ENCODE results near the gene C9orf85.
"Not testable (repeated sequence)": the region's sequence is repeated elsewhere in the genome, so short reads cannot be mapped to it uniquely, and the experiment has no call there.

The C9orf85 gene

DNA sequence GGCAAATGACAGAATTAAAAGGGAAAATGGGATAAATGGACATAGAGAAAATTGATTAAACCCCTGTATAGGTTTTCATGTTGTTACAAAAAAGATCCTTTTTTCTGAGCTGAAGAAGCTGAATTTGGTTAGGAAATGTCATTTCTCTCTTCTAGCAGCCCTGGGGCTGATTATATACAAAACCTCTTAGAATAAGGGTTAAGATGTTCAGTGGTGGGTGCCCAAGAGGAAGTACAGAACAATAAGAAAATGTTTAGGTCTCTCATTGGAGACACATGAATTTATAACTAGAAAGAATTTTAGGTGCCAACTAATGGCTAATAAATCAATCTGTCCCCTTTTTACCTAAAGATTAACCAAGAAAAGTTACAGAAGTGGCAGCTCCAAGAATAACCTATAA, 14.7 kb upstream of the C9orf85 start:
- no peaks in the 10 kb centered on the region for H3K9me3 ChIP-seq (ENCODE audit: insufficient read depth, low read length)
- no peak overlapping the region for H3K9ac ChIP-seq (ENCODE audit: low read length)
- 0 out of 2 replicates have a peak, but pooled peaks cover 4% of the 10 kb centered on the region for H3F3A ChIP-seq (ENCODE audit: insufficient read depth)
- H4K20me1 ChIP-seq (ENCODE audit: low read depth, low read length), result no peaks in the 10 kb centered on the region
- no peak overlapping the region for H3K4me3 ChIP-seq (ENCODE audit: insufficient read depth, low read length, poor library complexity, severe bottlenecking)
- peak overlapping the region; percentile 56 for H3K4me2 ChIP-seq (ENCODE audit: low read depth, low read length, poor library complexity, severe bottlenecking)
- no peaks in the 10 kb centered on the region for H3K9me2 ChIP-seq (replicated peaks; ENCODE audit: insufficient read depth, low read length)
- H3K27me3 ChIP-seq (ENCODE audit: low read length), result no peaks in the 10 kb centered on the region
- no peaks in the 10 kb centered on the region for H3K36me3 ChIP-seq (ENCODE audit: low read length)
- H3K27ac ChIP-seq (ENCODE audit: low read depth, low read length), result peak overlapping the region; percentile 31; the same call in 1 of the 2 replicates
- no peak overlapping the region for H2AFZ ChIP-seq (ENCODE audit: low read depth, low read length, severe bottlenecking)
- TF ChIP-seq EZH2phosphoT487 (conservative IDR thresholded peaks at IDR 0.05; ENCODE audit: low read length) (no peak), CTCF (IDR thresholded peaks at IDR 0.05; ENCODE audit: insufficient read depth, low read length, poor library complexity, severe bottlenecking) (no peak)
- H3K79me2 ChIP-seq (ENCODE audit: insufficient read depth, low read length), result peaks cover 68% of the 10 kb centered on the region

GRCh38 chr9:71897577-71897976, 13.9 kb upstream of the C9orf85 start:
- H3K4me2 ChIP-seq (ENCODE audit: low read depth, low read length, poor library complexity, severe bottlenecking), result peak overlapping the region; percentile 56
- no peaks in the 10 kb centered on the region for H3K36me3 ChIP-seq (ENCODE audit: low read length)
- no peaks in the 10 kb centered on the region for H3K9me2 ChIP-seq (replicated peaks; ENCODE audit: insufficient read depth, low read length)
- peaks cover 69% of the 10 kb centered on the region for H3K79me2 ChIP-seq (ENCODE audit: insufficient read depth, low read length)
- H3F3A ChIP-seq (ENCODE audit: insufficient read depth), result 0 out of 2 replicates have a peak, but pooled peaks cover 8% of the 10 kb centered on the region
- H4K20me1 ChIP-seq (ENCODE audit: low read depth, low read length), result no peaks in the 10 kb centered on the region
- H3K9ac ChIP-seq (ENCODE audit: low read length), result no peak overlapping the region
- no peak overlapping the region for H2AFZ ChIP-seq (ENCODE audit: low read depth, low read length, severe bottlenecking)
- peak overlapping the region; percentile 71 for H3K27ac ChIP-seq (ENCODE audit: low read depth, low read length)
- no peak overlapping the region for H3K4me3 ChIP-seq (ENCODE audit: insufficient read depth, low read length, poor library complexity, severe bottlenecking)
- H3K27me3 ChIP-seq (ENCODE audit: low read length), result no peaks in the 10 kb centered on the region
- no peak for TF ChIP-seq CTCF (IDR thresholded peaks at IDR 0.05; ENCODE audit: insufficient read depth, low read length, poor library complexity, severe bottlenecking)
- TF ChIP-seq EZH2phosphoT487 (conservative IDR thresholded peaks at IDR 0.05; ENCODE audit: low read length), result no peak
- no peaks in the 10 kb centered on the region for H3K9me3 ChIP-seq (ENCODE audit: insufficient read depth, low read length)

GRCh38 chr9:71898756-71899155, 12.7 kb upstream of the C9orf85 start:
- not testable (repeated sequence) for H3F3A ChIP-seq (ENCODE audit: insufficient read depth); H3K4me2 ChIP-seq (ENCODE audit: low read depth, low read length, poor library complexity, severe bottlenecking); H2AFZ ChIP-seq (ENCODE audit: low read depth, low read length, severe bottlenecking); H3K9me3 ChIP-seq (ENCODE audit: insufficient read depth, low read length); H3K36me3 ChIP-seq (ENCODE audit: low read length); H3K27me3 ChIP-seq (ENCODE audit: low read length); H3K9me2 ChIP-seq (replicated peaks; ENCODE audit: insufficient read depth, low read length); H3K27ac ChIP-seq (ENCODE audit: low read depth, low read length); H3K4me3 ChIP-seq (ENCODE audit: insufficient read depth, low read length, poor library complexity, severe bottlenecking); H4K20me1 ChIP-seq (ENCODE audit: low read depth, low read length); H3K9ac ChIP-seq (ENCODE audit: low read length)
- H3K79me2 ChIP-seq (ENCODE audit: insufficient read depth, low read length), result peaks cover 66% of the 10 kb centered on the region

DNA sequence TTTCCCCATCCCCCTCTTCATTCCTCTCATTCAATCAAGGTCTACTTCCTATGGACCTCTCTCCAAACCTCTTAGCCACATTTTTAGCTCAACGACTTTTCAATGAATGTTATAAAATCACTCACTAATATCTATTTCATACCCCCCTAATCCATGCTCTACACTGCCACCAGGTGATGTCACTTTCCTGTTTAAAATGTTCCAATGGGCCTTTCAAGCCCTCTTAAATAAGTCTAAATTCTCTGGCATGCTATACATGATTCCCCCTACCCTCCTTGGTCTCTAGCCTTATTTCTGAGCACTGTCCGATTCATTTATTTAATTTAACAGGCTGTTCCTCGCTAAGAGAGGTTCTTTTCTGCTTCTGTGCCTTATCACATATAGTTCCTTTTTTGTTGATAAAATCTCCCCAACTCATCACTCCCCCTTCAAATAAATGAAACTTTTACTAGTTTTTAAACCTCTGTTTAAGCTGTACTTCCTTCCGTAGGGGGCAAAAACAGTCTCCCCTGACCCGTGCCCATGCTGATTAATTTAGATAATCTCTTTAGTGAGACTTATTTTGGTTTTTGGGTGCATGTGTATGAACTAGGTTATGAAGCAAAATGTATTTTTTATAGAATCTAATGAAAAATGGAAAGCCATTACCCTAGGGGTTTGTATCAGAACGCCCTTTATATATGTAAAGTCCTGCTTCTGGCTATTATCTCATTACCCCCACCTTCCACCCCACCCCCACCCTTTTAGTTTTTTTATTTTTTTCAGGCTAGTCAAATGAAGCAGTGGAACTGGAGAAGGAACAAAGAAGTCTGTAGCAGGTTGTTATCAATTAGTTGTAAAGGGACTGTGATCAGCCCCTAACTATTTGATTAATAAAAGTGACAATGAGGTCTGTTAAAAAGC, 9.5 kb upstream of the C9orf85 start:
- Histone ChIP-seq H3K4me3 (ENCODE audit: insufficient read depth, low read length, poor library complexity, severe bottlenecking) (no peak overlapping the region), H2AFZ (ENCODE audit: low read depth, low read length, severe bottlenecking) (no peak overlapping the region), H3K9ac (ENCODE audit: low read length) (no peak overlapping the region), H3F3A (ENCODE audit: insufficient read depth) (0 out of 2 replicates have a peak, but pooled peaks cover 8% of the 10 kb centered on the region), H4K20me1 (ENCODE audit: low read depth, low read length) (peaks cover 10% of the 10 kb centered on the region; the same call in 1 of the 2 replicates), H3K27ac (ENCODE audit: low read depth, low read length) (no peak overlapping the region), H3K79me2 (ENCODE audit: insufficient read depth, low read length) (peaks cover 72% of the 10 kb centered on the region), H3K27me3 (ENCODE audit: low read length) (no peaks in the 10 kb centered on the region), H3K36me3 (ENCODE audit: low read length) (no peaks in the 10 kb centered on the region), H3K9me2 (replicated peaks; ENCODE audit: insufficient read depth, low read length) (no peaks in the 10 kb centered on the region), H3K9me3 (ENCODE audit: insufficient read depth, low read length) (no peaks in the 10 kb centered on the region), H3K4me2 (ENCODE audit: low read depth, low read length, poor library complexity, severe bottlenecking) (no peak overlapping the region)
- no peak for TF ChIP-seq CTCF (IDR thresholded peaks at IDR 0.05; ENCODE audit: insufficient read depth, low read length, poor library complexity, severe bottlenecking)
- TF ChIP-seq EZH2phosphoT487 (conservative IDR thresholded peaks at IDR 0.05; ENCODE audit: low read length), result no peak
